B cell (primary cell): ENCODE measurements around the gene MED6. TPM values are rescaled to one million over a fixed set of nuclear protein-coding genes. Genes with fewer than 3 reads are reported as not detected.

Source experiments
- ATAC-seq: fragments of 200-7000 bp; cut with Tn5 transposase; one replicate; pipeline ENCODE4 v1.10.0; 2021; ENCODE audit warnings: low read depth, mild to moderate bottlenecking, moderate number of reproducible peaks, moderate library complexity
- CTCF ChIA-PET: fragments of 350-600 bp; sonication (Branson Sonifier 250); formaldehyde crosslinking; loops from one replicate; lab custom pipeline; 2021; ENCODE audit warnings: antibody characterized with exemption, inconsistent platforms; lab: Charles Lee
- POLR2A ChIA-PET: fragments of 350-600 bp; sonication (Branson Sonifier 250); formaldehyde crosslinking; loops from one replicate; lab custom pipeline; 2021; ENCODE audit warnings: antibody characterized with exemption; lab: Charles Lee
- DNase-seq: peaks from one replicate; pipeline ENCODE4 v3.0.0; 2013
- H2AFZ ChIP-seq: 2 replicates; pipeline ENCODE4 v1.6.1; 2012; ENCODE audit warnings: mild to moderate bottlenecking, low read depth, low read length; ENCODE audit not compliant: insufficient read depth, poor library complexity, severe bottlenecking
- H3K27ac ChIP-seq, 2 donors: 1 replicate in 1 of 2; 2 replicates in 1 of 2; pipeline ENCODE4 v1.5.1; 2012 to 2013; ENCODE audit warnings: low read length in 2 of 2, mild to moderate bottlenecking in 2 of 2, moderate library complexity in 1 of 2
- H3K27me3 ChIP-seq, 4 experiments: fragments of 200-600 bp in 1 of 4; sonication (generic) in 1 of 4; replicated peaks in 1 of 4; 1 replicate in 2 of 4; 2 replicates in 2 of 4; pipeline versions ENCODE4 v1.6.1 to v1.7.0; 2013 to 2016; ENCODE audit warnings: low read length in 3 of 4, mild to moderate bottlenecking in 2 of 4, mixed read lengths in 1 of 4, moderate library complexity in 1 of 4; ENCODE audit not compliant: insufficient read depth in 4 of 4, control insufficient read depth in 3 of 4; ENCODE audit errors: control extremely low read depth in 1 of 4
- H3K36me3 ChIP-seq, 2 experiments: replicated peaks in 1 of 2; 1 replicate in 1 of 2; 2 replicates in 1 of 2; pipeline versions ENCODE4 v1.6.1 to v1.7.1; 2013; ENCODE audit warnings: low read length in 1 of 2; ENCODE audit not compliant: insufficient read depth in 2 of 2, control insufficient read depth in 1 of 2; ENCODE audit errors: control extremely low read depth in 1 of 2, extremely low read depth in 1 of 2
- H3K4me1 ChIP-seq, 2 donors: fragments of 200-600 bp in 1 of 2; sonication (generic) in 1 of 2; 1 replicate in 1 of 2; 2 replicates in 1 of 2; pipeline versions ENCODE4 v1.5.1 to v1.6.1; 2013 to 2017; ENCODE audit warnings: low read length in 2 of 2; ENCODE audit not compliant: control insufficient read depth in 2 of 2, insufficient read depth in 2 of 2
- H3K4me2 ChIP-seq: replicated peaks from 2 replicates; pipeline ENCODE3; 2012; ENCODE audit warnings: mild to moderate bottlenecking, low read depth, low read length; ENCODE audit not compliant: poor library complexity, severe bottlenecking
- H3K4me3 ChIP-seq, 5 experiments: fragments of 200-600 bp in 1 of 5; sonication (generic) in 1 of 5; 1 replicate in 3 of 5; 2 replicates in 2 of 5; pipeline versions ENCODE4 v1.5.1 to v1.7.0; 2011 to 2016; ENCODE audit warnings: low read length in 4 of 5, mild to moderate bottlenecking in 4 of 5, low read depth in 2 of 5, control low read depth in 1 of 5, moderate library complexity in 1 of 5; ENCODE audit not compliant: insufficient read depth in 1 of 5; ENCODE audit errors: control extremely low read depth in 1 of 5, extremely low read depth in 1 of 5
- H3K79me2 ChIP-seq: fragments of 200-600 bp; sonication (generic); one replicate; pipeline ENCODE4 v1.6.0; 2016; ENCODE audit warnings: low read length; ENCODE audit not compliant: control insufficient read depth, insufficient read depth
- H3K9ac ChIP-seq: fragments of 200-600 bp; sonication (generic); 2 replicates; pipeline ENCODE4 v1.6.1; 2017; ENCODE audit warnings: mild to moderate bottlenecking, low read length, moderate library complexity
- H3K9me3 ChIP-seq, 3 donors: one replicate each; pipeline versions ENCODE4 v1.6.1 to v1.7.1; 2013; ENCODE audit warnings: low read length in 2 of 3; ENCODE audit not compliant: control insufficient read depth in 2 of 3, insufficient read depth in 1 of 3; ENCODE audit errors: control extremely low read depth in 1 of 3
- H4K20me1 ChIP-seq: 2 replicates; pipeline ENCODE4 v1.6.0; 2012; ENCODE audit warnings: mild to moderate bottlenecking, low read length; ENCODE audit not compliant: insufficient read depth, control insufficient read depth, poor library complexity, severe bottlenecking
- H3K27ac Mint-ChIP-seq: one replicate; pipeline ENCODE4 v1.8.0; 2021; ENCODE audit warnings: mixed read lengths
- H3K27me3 Mint-ChIP-seq: one replicate; pipeline ENCODE4 v1.8.0; 2021; ENCODE audit warnings: mixed read lengths
- H3K4me1 Mint-ChIP-seq: one replicate; pipeline ENCODE4 v1.8.0; 2021; ENCODE audit warnings: mixed read lengths
- H3K4me3 Mint-ChIP-seq: one replicate; pipeline ENCODE4 v1.8.0; 2021; ENCODE audit warnings: mixed read lengths
- H3K9me3 Mint-ChIP-seq: one replicate; pipeline ENCODE4 v1.8.0; 2022; ENCODE audit warnings: mixed read lengths; ENCODE audit not compliant: insufficient read depth
- CTCF ChIP-seq: fragments of 200-600 bp; IDR thresholded peaks from one replicate; pipeline ENCODE4 v1.8.0; 2022; ENCODE audit warnings: antibody characterized with exemption, mild to moderate bottlenecking
- EZH2 ChIP-seq: IDR thresholded peaks from 2 replicates; pipeline ENCODE4 v1.6.1; 2012; ENCODE audit warnings: borderline replicate concordance, low read depth, mild to moderate bottlenecking, moderate library complexity, low read length; ENCODE audit not compliant: insufficient read depth, poor library complexity, severe bottlenecking
- WGBS: methylation state at CpG from one replicate; pipeline ENCODE4 v1.1.5; 2013; ENCODE audit warnings: missing lambda C conversion rate; ENCODE audit not compliant: insufficient coverage; 5-methylcytosine and 5-hydroxymethylcytosine counted together
- intact Hi-C: fragments of 100-400 bp; cut with micrococcal nuclease; formaldehyde crosslinking; loops from one replicate; pipeline ENCODE4 v1.10.0; 2022
- polyA plus RNA-seq: library from polyadenylated mRNA; depleted of rRNA; stranded (reverse); fragments of >200 nt; gene quantifications from 2 replicates; pipeline ENCODE4 v1.2.3, GENCODE V29; 2012
- total RNA-seq, 2 donors: library from RNA; stranded (reverse); fragments of 120-200 nt in 1 of 2; gene quantifications; 1 replicate in 1 of 2; 2 replicates in 1 of 2; pipeline versions ENCODE4 v1.2.3 to v1.2.4, GENCODE V29; 2013 to 2022

The MED6 gene
- total and polyA plus RNA-seq, 2 donors (not counting 1 experiment from before 2014, with no cell fraction given) = 30.4 to 71.0 TPM

- Histone ChIP-seq H3K4me1 (peaks cover 6 to 7% of the 10 kb centered on the region in 2 donors), H3K9ac (no peak overlapping the region), H3K4me2 (no peak overlapping the region), H2AFZ (no peak overlapping the region), H3K4me3 (no peak overlapping the region), H3K27me3 (no peaks in the 10 kb centered on the region), H3K27ac (no peak overlapping the region), H3K36me3 (peaks cover 4 to 74% of the 10 kb centered on the region in 2 experiments), H3K79me2 (peaks cover 63% of the 10 kb centered on the region), H3K9me3 (no peaks in the 10 kb centered on the region), H4K20me1 (peaks cover 64% of the 10 kb centered on the region)
- intact Hi-C loops = no loop called here
- Mint-ChIP-seq H3K4me1 (peaks cover 9% of the 10 kb centered on the region), H3K27me3 (no peaks in the 10 kb centered on the region), H3K27ac (no peak overlapping the region), H3K4me3 (no peak overlapping the region), H3K9me3 (no peaks in the 10 kb centered on the region)
- no peak for DNase-seq
- no peak for ATAC-seq
- ChIA-PET CTCF (interaction anchor here (1.7 kb wide), 1 partner anchor 223 kb away, joined by 8 read pairs; no protein-coding TSS in a partner anchor), POLR2A (no interaction called here)
- whole genome bisulfite sequencing = 98% methylated on average over 9 of the region's 9 CpGs
- TF ChIP-seq EZH2 (no peak), CTCF (no peak)
Observed at GRCh38 chr14:70594461-70594860, 6.0 kb downstream of the MED6 start.

GRCh38 chr14:70585231-70585630, 15.2 kb downstream of the MED6 start:
- TF ChIP-seq EZH2 (no peak), CTCF (no peak)
- Histone ChIP-seq H3K9me3 (no peaks in the 10 kb centered on the region), H3K4me2 (no peak overlapping the region), H3K79me2 (no peaks in the 10 kb centered on the region), H3K4me3 (no peak overlapping the region), H4K20me1 (peaks cover 9% of the 10 kb centered on the region), H3K9ac (no peak overlapping the region), H3K36me3 (peaks cover 33 to 90% of the 10 kb centered on the region in 2 experiments), H3K27ac (no peak overlapping the region), H3K27me3 (no peaks in the 10 kb centered on the region), H3K4me1 (no peaks in the 10 kb centered on the region), H2AFZ (no peak overlapping the region)
- no CpG with 5 or more reads among the region's 3 CpGs for WGBS
- Mint-ChIP-seq H3K27ac (no peak overlapping the region), H3K27me3 (no peaks in the 10 kb centered on the region), H3K4me1 (no peaks in the 10 kb centered on the region), H3K9me3 (no peaks in the 10 kb centered on the region), H3K4me3 (no peak overlapping the region)
- POLR2A ChIA-PET = no interaction called here
- intact Hi-C loops = no loop called here
- ATAC-seq (no peak), DNase-seq (no peak)
- CTCF ChIA-PET = interaction anchor here (1.1 kb wide), 1 partner anchor 233 kb away, joined by 3 read pairs; no protein-coding TSS in a partner anchor
